Mesenchymal stem cell (in vitro differentiated cells and primary cell): ENCODE data around the gene FDX1.
A peak's percentile ranks its signal among the peaks of the same experiment; 100 is the strongest.
"Not testable (repeated sequence)": the region's sequence is repeated elsewhere in the genome, so short reads cannot be mapped to it uniquely, and the experiment has no call there.

ENCODE experiments used
- DNase-seq: peaks from one replicate; pipeline ENCODE4 v3.0.0-alpha.2; 2013
- H2AFZ ChIP-seq: one replicate; pipeline ENCODE4 v1.6.1; 2013; ENCODE audit warnings: low read depth, mild to moderate bottlenecking, control low read depth, inconsistent platforms, low read length, moderate library complexity
- H2AK5ac ChIP-seq: 2 replicates; pipeline ENCODE4 v1.6.1; 2013; ENCODE audit warnings: low read length, moderate library complexity, mild to moderate bottlenecking, inconsistent platforms; ENCODE audit not compliant: severe bottlenecking
- H2BK120ac ChIP-seq: one replicate; pipeline ENCODE4 v1.6.1; 2013; ENCODE audit warnings: low read depth, mild to moderate bottlenecking, inconsistent platforms, low read length, moderate library complexity
- H2BK12ac ChIP-seq, 2 experiments: one replicate each; pipeline ENCODE4 v1.6.1; 2013; ENCODE audit warnings: inconsistent platforms in 2 of 2, low read length in 2 of 2, mild to moderate bottlenecking in 2 of 2, moderate library complexity in 2 of 2, control low read depth in 1 of 2
- H2BK15ac ChIP-seq: one replicate; pipeline ENCODE4 v1.6.1; 2013; ENCODE audit warnings: mild to moderate bottlenecking, low read depth, inconsistent platforms; ENCODE audit not compliant: poor library complexity, severe bottlenecking
- H2BK5ac ChIP-seq: 2 replicates; pipeline ENCODE4 v1.6.1; 2013; ENCODE audit warnings: low read depth, mild to moderate bottlenecking, low read length, control low read depth, inconsistent platforms; ENCODE audit not compliant: poor library complexity, severe bottlenecking
- H3K14ac ChIP-seq, 2 experiments: one replicate each; pipeline ENCODE4 v1.6.1; 2013; ENCODE audit warnings: inconsistent platforms in 2 of 2, low read length in 2 of 2, control low read depth in 1 of 2, mild to moderate bottlenecking in 1 of 2, moderate library complexity in 1 of 2
- H3K18ac ChIP-seq, 2 experiments: one replicate each; pipeline ENCODE4 v1.6.1; 2013; ENCODE audit warnings: inconsistent platforms in 2 of 2, low read length in 2 of 2, control low read depth in 1 of 2, low read depth in 1 of 2, mild to moderate bottlenecking in 1 of 2
- H3K23ac ChIP-seq, 2 experiments: one replicate each; pipeline ENCODE4 v1.6.1; 2013; ENCODE audit warnings: inconsistent platforms in 2 of 2, low read length in 2 of 2, mild to moderate bottlenecking in 2 of 2, moderate library complexity in 2 of 2, control low read depth in 1 of 2
- H3K27ac ChIP-seq: 2 replicates; pipeline ENCODE4 v1.5.1; 2013; ENCODE audit warnings: mild to moderate bottlenecking, moderate library complexity, low read length, control low read depth, inconsistent platforms; ENCODE audit not compliant: poor library complexity, severe bottlenecking
- H3K27me3 ChIP-seq, 2 experiments: 2 replicates each; pipeline versions ENCODE4 v1.6.1 to v1.7.0; 2013; ENCODE audit warnings: low read length in 2 of 2, mild to moderate bottlenecking in 2 of 2, moderate library complexity in 2 of 2, control low read depth in 1 of 2, inconsistent platforms in 1 of 2; ENCODE audit not compliant: control insufficient read depth in 1 of 2, insufficient read depth in 1 of 2
- H3K36me3 ChIP-seq, 2 experiments: 2 replicates each; pipeline versions ENCODE4 v1.6.1 to v1.7.0; 2013; ENCODE audit warnings: low read length in 2 of 2, control low read depth in 1 of 2, inconsistent platforms in 1 of 2, low read depth in 1 of 2, mild to moderate bottlenecking in 1 of 2; ENCODE audit not compliant: insufficient read depth in 2 of 2, control insufficient read depth in 1 of 2
- H3K4ac ChIP-seq, 2 experiments: one replicate each; pipeline ENCODE4 v1.6.1; 2013; ENCODE audit warnings: inconsistent platforms in 2 of 2, low read length in 2 of 2, mild to moderate bottlenecking in 2 of 2, moderate library complexity in 2 of 2, control low read depth in 1 of 2, low read depth in 1 of 2
- H3K4me1 ChIP-seq: 2 replicates; pipeline ENCODE4 v1.6.1; 2013; ENCODE audit warnings: low read depth, low read length, control low read depth; ENCODE audit not compliant: control insufficient read depth, insufficient read depth
- H3K4me2 ChIP-seq: 2 replicates; pipeline ENCODE4 v1.6.1; 2013; ENCODE audit warnings: low read length, mild to moderate bottlenecking, inconsistent platforms; ENCODE audit not compliant: poor library complexity, severe bottlenecking
- H3K4me3 ChIP-seq, 2 experiments: 2 replicates each; pipeline versions ENCODE4 v1.5.1 to v1.7.0; 2013; ENCODE audit warnings: low read length in 2 of 2, mild to moderate bottlenecking in 2 of 2, control low read depth in 1 of 2, low read depth in 1 of 2; ENCODE audit not compliant: insufficient read depth in 1 of 2
- H3K79me1 ChIP-seq: replicated peaks from 2 replicates; pipeline ENCODE4 v1.6.1; 2013; ENCODE audit warnings: mild to moderate bottlenecking, control low read depth, low read length, inconsistent platforms; ENCODE audit not compliant: poor library complexity, severe bottlenecking
- H3K9ac ChIP-seq: 2 replicates; pipeline ENCODE4 v1.7.0; 2013; ENCODE audit warnings: mild to moderate bottlenecking, low read length, moderate library complexity
- H3K9me3 ChIP-seq: 2 replicates; pipeline ENCODE4 v1.7.0; 2013; ENCODE audit warnings: mild to moderate bottlenecking, low read length; ENCODE audit not compliant: control insufficient read depth
- H4K8ac ChIP-seq: one replicate; pipeline ENCODE4 v1.6.1; 2013; ENCODE audit warnings: inconsistent platforms, mild to moderate bottlenecking, low read length, moderate library complexity
- H4K91ac ChIP-seq: one replicate; pipeline ENCODE4 v1.6.1; 2013; ENCODE audit warnings: mild to moderate bottlenecking, low read length, inconsistent platforms
- WGBS: methylation state at CpG from one replicate; pipeline ENCODE4 v1.1.7; 2013; ENCODE audit warnings: mixed read lengths; 5-methylcytosine and 5-hydroxymethylcytosine counted together

Gene FDX1

GRCh38 chr11:110421658-110422057, 8.1 kb upstream of the FDX1 start:
- H3K27me3 ChIP-seq, H2BK120ac ChIP-seq, H3K23ac ChIP-seq, H4K8ac ChIP-seq, H3K36me3 ChIP-seq, H3K4ac ChIP-seq, H2AFZ ChIP-seq, H3K4me3 ChIP-seq, H3K18ac ChIP-seq, H2BK5ac ChIP-seq, H2AK5ac ChIP-seq, H4K91ac ChIP-seq, H3K79me1 ChIP-seq, H3K27ac ChIP-seq, H3K4me2 ChIP-seq, H3K9ac ChIP-seq, H2BK15ac ChIP-seq, DNase-seq, H2BK12ac ChIP-seq, H3K14ac ChIP-seq, H3K4me1 ChIP-seq, H3K9me3 ChIP-seq: not testable (repeated sequence)
- WGBS: 83% methylated on average over 4 of the region's 6 CpGs

GRCh38 chr11:110422306-110422905, 7.3 kb upstream of the FDX1 start:
- Histone ChIP-seq H3K14ac (no peak overlapping the region), H3K4me1 (no peaks in the 10 kb centered on the region)
- 89% methylated on average over 2 of the region's 2 CpGs for WGBS

GRCh38 chr11:110424775-110425444, 4.8 kb upstream of the FDX1 start:
- Histone ChIP-seq H4K91ac (no peak overlapping the region), H2BK120ac (no peak overlapping the region), H3K36me3 (no peaks in the 10 kb centered on the region), H2BK15ac (no peak overlapping the region), H2AFZ (no peak overlapping the region), H2BK5ac (no peak overlapping the region), H3K4me3 (no peak overlapping the region), H3K79me1 (no peaks in the 10 kb centered on the region), H3K23ac (no peak overlapping the region), H2BK12ac (no peak overlapping the region), H3K4me1 (no peaks in the 10 kb centered on the region), H3K4ac (no peak overlapping the region), H3K9ac (no peak overlapping the region), H3K27me3 (no peaks in the 10 kb centered on the region), H3K27ac (no peak overlapping the region), H3K4me2 (no peak overlapping the region), H2AK5ac (peak overlapping the region; percentile 36), H3K18ac (no peak overlapping the region), H4K8ac (no peak overlapping the region), H3K9me3 (no peaks in the 10 kb centered on the region), H3K14ac (no peak overlapping the region)
- WGBS: 96% methylated on average over 2 of the region's 3 CpGs
- no peak for DNase-seq

More at GRCh38 chr11:110422306-110422905, 7.3 kb upstream of the FDX1 start:
- no peak overlapping the region for H3K4me3 ChIP-seq
- no peak overlapping the region for H3K27ac ChIP-seq
- no peak overlapping the region for H4K8ac ChIP-seq
- no peaks in the 10 kb centered on the region for H3K79me1 ChIP-seq
- H2AFZ ChIP-seq: no peak overlapping the region
- no peak overlapping the region for H3K4ac ChIP-seq
- H2BK5ac ChIP-seq: no peak overlapping the region
- no peak overlapping the region for H2BK120ac ChIP-seq
- no peaks in the 10 kb centered on the region for H3K9me3 ChIP-seq
- no peak overlapping the region for H2AK5ac ChIP-seq
- H3K18ac ChIP-seq: no peak overlapping the region
- DNase-seq: no peak
- no peak overlapping the region for H2BK12ac ChIP-seq
- no peaks in the 10 kb centered on the region for H3K36me3 ChIP-seq
- H3K9ac ChIP-seq: no peak overlapping the region
- H2BK15ac ChIP-seq: no peak overlapping the region
- H3K23ac ChIP-seq: no peak overlapping the region
- H3K4me2 ChIP-seq: no peak overlapping the region
- no peak overlapping the region for H4K91ac ChIP-seq
- H3K27me3 ChIP-seq: no peaks in the 10 kb centered on the region

GRCh38 chr11:110425751-110426545, 3.8 kb upstream of the FDX1 start:
- H2AFZ ChIP-seq: no peak overlapping the region
- peak overlapping the region in 1 of 2 experiments; percentile 9 for H3K4me3 ChIP-seq
- no peak overlapping the region for H2BK5ac ChIP-seq
- H3K18ac ChIP-seq: no peak overlapping the region
- peak; percentile 77 for DNase-seq
- no peak overlapping the region for H2BK15ac ChIP-seq
- H3K27ac ChIP-seq: peak overlapping the region; percentile 55
- WGBS: 67% methylated on average over 5 of the region's 9 CpGs
- no peak overlapping the region for H3K23ac ChIP-seq
- no peak overlapping the region for H3K9ac ChIP-seq
- no peak overlapping the region for H2BK120ac ChIP-seq
- H3K9me3 ChIP-seq: no peaks in the 10 kb centered on the region
- no peak overlapping the region for H2BK12ac ChIP-seq
- H3K4me2 ChIP-seq: peak overlapping the region; percentile 32
- H3K79me1 ChIP-seq: no peaks in the 10 kb centered on the region
- no peak overlapping the region for H4K91ac ChIP-seq
- no peak overlapping the region for H3K4ac ChIP-seq
- H3K27me3 ChIP-seq: no peaks in the 10 kb centered on the region
- no peaks in the 10 kb centered on the region for H3K4me1 ChIP-seq
- H3K14ac ChIP-seq: no peak overlapping the region
- no peaks in the 10 kb centered on the region for H3K36me3 ChIP-seq
- no peak overlapping the region for H4K8ac ChIP-seq
- peak overlapping the region; percentile 48 for H2AK5ac ChIP-seq
